Trophoblast cell (in vitro differentiated cells and primary cell): ENCODE data around the gene CHN2.

Source experiments
- DNase-seq, 2 donors: peaks; one replicate each; pipeline ENCODE4 v3.0.0-alpha.2; 2016
- H2AFZ ChIP-seq: 2 replicates; pipeline ENCODE4 v1.6.1; 2013; ENCODE audit warnings: low read length, moderate library complexity, mild to moderate bottlenecking; ENCODE audit not compliant: insufficient read depth, poor library complexity
- H2AK5ac ChIP-seq: 2 replicates; pipeline ENCODE4 v1.6.1; 2013; ENCODE audit warnings: mild to moderate bottlenecking, low read length
- H2BK120ac ChIP-seq: 2 replicates; pipeline ENCODE4 v1.6.1; 2013; ENCODE audit warnings: low read length, mild to moderate bottlenecking, moderate library complexity; ENCODE audit not compliant: insufficient read depth, poor library complexity
- H2BK12ac ChIP-seq: 2 replicates; pipeline ENCODE4 v1.6.1; 2013; ENCODE audit warnings: mild to moderate bottlenecking, low read length, moderate library complexity
- H2BK5ac ChIP-seq: 2 replicates; pipeline ENCODE4 v1.6.1; 2013; ENCODE audit warnings: low read length, low read depth, moderate library complexity, mild to moderate bottlenecking; ENCODE audit not compliant: poor library complexity
- H3K14ac ChIP-seq: 2 replicates; pipeline ENCODE4 v1.6.1; 2013; ENCODE audit warnings: mild to moderate bottlenecking, low read length
- H3K18ac ChIP-seq: 2 replicates; pipeline ENCODE4 v1.6.1; 2013; ENCODE audit warnings: mild to moderate bottlenecking, low read length
- H3K23ac ChIP-seq: 2 replicates; pipeline ENCODE4 v1.6.1; 2013; ENCODE audit warnings: low read length
- H3K27ac ChIP-seq: 2 replicates; pipeline ENCODE4 v1.5.1; 2013; ENCODE audit warnings: low read depth, mild to moderate bottlenecking, inconsistent platforms, low read length, moderate library complexity
- H3K27me3 ChIP-seq: 2 replicates; pipeline ENCODE4 v1.6.1; 2013; ENCODE audit warnings: inconsistent platforms, mild to moderate bottlenecking, low read length, moderate library complexity; ENCODE audit not compliant: insufficient read depth
- H3K36me3 ChIP-seq, 2 experiments: 1 replicate in 1 of 2; 2 replicates in 1 of 2; pipeline ENCODE4 v1.6.1; 2013; ENCODE audit warnings: low read length in 2 of 2, mild to moderate bottlenecking in 2 of 2, moderate library complexity in 1 of 2; ENCODE audit not compliant: insufficient read depth in 2 of 2, control insufficient read depth in 1 of 2
- H3K4ac ChIP-seq: 2 replicates; pipeline ENCODE4 v1.6.1; 2013; ENCODE audit warnings: low read depth, mild to moderate bottlenecking, low read length, moderate library complexity
- H3K4me1 ChIP-seq, 2 experiments: 1 replicate in 1 of 2; 2 replicates in 1 of 2; pipeline ENCODE4 v1.6.1; 2013; ENCODE audit warnings: low read length in 2 of 2, mild to moderate bottlenecking in 2 of 2, moderate library complexity in 1 of 2; ENCODE audit not compliant: insufficient read depth in 2 of 2, control insufficient read depth in 1 of 2
- H3K4me2 ChIP-seq: 2 replicates; pipeline ENCODE4 v1.6.1; 2013; ENCODE audit warnings: inconsistent platforms, mild to moderate bottlenecking, low read length, moderate library complexity
- H3K4me3 ChIP-seq: 2 replicates; pipeline ENCODE4 v1.5.1; 2013; ENCODE audit warnings: mild to moderate bottlenecking, low read depth, low read length, inconsistent platforms
- H3K79me1 ChIP-seq: one replicate; pipeline ENCODE4 v1.6.1; 2013; ENCODE audit warnings: low read length
- H3K79me2 ChIP-seq: 2 replicates; pipeline ENCODE4 v1.6.1; 2013; ENCODE audit warnings: low read length, mild to moderate bottlenecking; ENCODE audit not compliant: control insufficient read depth, insufficient read depth, poor library complexity
- H3K9ac ChIP-seq: 2 replicates; pipeline ENCODE4 v1.6.1; 2013; ENCODE audit warnings: mild to moderate bottlenecking, low read length
- H3K9me3 ChIP-seq: 2 replicates; pipeline ENCODE4 v1.6.1; 2013; ENCODE audit warnings: low read depth, mild to moderate bottlenecking, control low read depth, inconsistent platforms, low read length; ENCODE audit not compliant: insufficient read depth
- H4K12ac ChIP-seq: 2 replicates; pipeline ENCODE4 v1.6.1; 2013; ENCODE audit warnings: low read depth, mild to moderate bottlenecking, low read length, moderate library complexity
- H4K8ac ChIP-seq: 2 replicates; pipeline ENCODE4 v1.6.1; 2013; ENCODE audit warnings: low read depth, mild to moderate bottlenecking, low read length, moderate library complexity
- H4K91ac ChIP-seq: one replicate; pipeline ENCODE4 v1.6.1; 2013; ENCODE audit warnings: low read depth, mild to moderate bottlenecking, low read length, moderate library complexity
- WGBS: extraction: QIAGEN DNeasy Blood & Tissue Kit; methylation state at CpG from one replicate; pipeline ENCODE4 v1.1.7; 2013; ENCODE audit warnings: missing lambda C conversion rate; ENCODE audit not compliant: insufficient read length, insufficient coverage; ENCODE audit errors: extremely low coverage; 5-methylcytosine and 5-hydroxymethylcytosine counted together

CHN2 gene

GRCh38 chr7:29505931-29506330 lies 311.4 kb downstream of the CHN2 start:
- no peak for DNase-seq
- H2BK120ac ChIP-seq = no peak overlapping the region
- peaks cover 23 to 45% of the 10 kb centered on the region in 2 experiments for H3K36me3 ChIP-seq
- no peak overlapping the region for H4K12ac ChIP-seq
- H3K4ac ChIP-seq = no peak overlapping the region
- no peak overlapping the region for H3K4me2 ChIP-seq
- H2BK5ac ChIP-seq = no peak overlapping the region
- no peak overlapping the region for H4K8ac ChIP-seq
- no peaks in the 10 kb centered on the region for H3K9me3 ChIP-seq
- H3K23ac ChIP-seq = no peak overlapping the region
- H3K27me3 ChIP-seq = no peaks in the 10 kb centered on the region
- no peak overlapping the region for H3K4me3 ChIP-seq
- H4K91ac ChIP-seq = no peak overlapping the region
- no peak overlapping the region for H3K18ac ChIP-seq
- peaks cover 2% of the 10 kb centered on the region for H3K79me1 ChIP-seq
- H2AK5ac ChIP-seq = no peak overlapping the region
- no CpG with 5 or more reads among the region's 4 CpGs for WGBS
- H2AFZ ChIP-seq = no peak overlapping the region
- no peaks in the 10 kb centered on the region for H3K79me2 ChIP-seq
- no peak overlapping the region for H2BK12ac ChIP-seq
- H3K9ac ChIP-seq = no peak overlapping the region
- H3K27ac ChIP-seq = no peak overlapping the region
- no peaks in the 10 kb centered on the region for H3K4me1 ChIP-seq
- H3K14ac ChIP-seq = no peak overlapping the region

- H3K18ac ChIP-seq = no peak overlapping the region
- no CpG with 5 or more reads among the region's 5 CpGs for WGBS
- no peak overlapping the region for H3K4ac ChIP-seq
- H3K36me3 ChIP-seq = peaks cover 28 to 39% of the 10 kb centered on the region in 2 experiments
- H3K27me3 ChIP-seq = no peaks in the 10 kb centered on the region
- H3K14ac ChIP-seq = no peak overlapping the region
- no peaks in the 10 kb centered on the region for H3K79me2 ChIP-seq
- H2BK120ac ChIP-seq = no peak overlapping the region
- H2AK5ac ChIP-seq = no peak overlapping the region
- H3K27ac ChIP-seq = no peak overlapping the region
- no peak overlapping the region for H3K4me2 ChIP-seq
- H3K4me1 ChIP-seq = peaks cover 0 to 2% of the 10 kb centered on the region in 2 experiments
- no peak overlapping the region for H2BK5ac ChIP-seq
- H3K9ac ChIP-seq = no peak overlapping the region
- H4K91ac ChIP-seq = no peak overlapping the region
- no peak overlapping the region for H2BK12ac ChIP-seq
- no peak overlapping the region for H4K12ac ChIP-seq
- no peak overlapping the region for H3K4me3 ChIP-seq
- H2AFZ ChIP-seq = no peak overlapping the region
- DNase-seq = no peak
- no peak overlapping the region for H4K8ac ChIP-seq
- no peak overlapping the region for H3K23ac ChIP-seq
- H3K9me3 ChIP-seq = no peaks in the 10 kb centered on the region
- H3K79me1 ChIP-seq = peaks cover 2% of the 10 kb centered on the region
These were observed 314.0 kb downstream of the CHN2 start for GRCh38 chr7:29508608-29509007.

GRCh38 chr7:29510028-29510427 lies 315.5 kb downstream of the CHN2 start:
- H3K36me3 ChIP-seq = peaks cover 32 to 42% of the 10 kb centered on the region in 2 experiments
- no CpG with 5 or more reads among the region's 4 CpGs for WGBS
- no peak overlapping the region for H3K27ac ChIP-seq
- H3K4me1 ChIP-seq = peaks cover 0 to 2% of the 10 kb centered on the region in 2 experiments
- H3K9ac ChIP-seq = no peak overlapping the region
- H3K79me1 ChIP-seq = peaks cover 2% of the 10 kb centered on the region
- no peak overlapping the region for H2BK120ac ChIP-seq
- no peak overlapping the region for H4K91ac ChIP-seq
- no peak overlapping the region for H3K4ac ChIP-seq
- no peak overlapping the region for H3K4me2 ChIP-seq
- no peak overlapping the region for H2AFZ ChIP-seq
- H4K8ac ChIP-seq = peak overlapping the region; percentile 12
- no peak overlapping the region for H2AK5ac ChIP-seq
- H3K18ac ChIP-seq = no peak overlapping the region
- H4K12ac ChIP-seq = no peak overlapping the region
- H3K27me3 ChIP-seq = no peaks in the 10 kb centered on the region
- H2BK12ac ChIP-seq = no peak overlapping the region
- no peaks in the 10 kb centered on the region for H3K79me2 ChIP-seq
- H3K9me3 ChIP-seq = no peaks in the 10 kb centered on the region
- no peak overlapping the region for H2BK5ac ChIP-seq
- DNase-seq = peak; percentile 67 to 84
- H3K4me3 ChIP-seq = no peak overlapping the region
- H3K23ac ChIP-seq = no peak overlapping the region
- no peak overlapping the region for H3K14ac ChIP-seq

- WGBS = no CpG with 5 or more reads among the region's 1 CpG
- no peak overlapping the region for H3K4me2 ChIP-seq
These were observed 316.8 kb downstream of the CHN2 start for GRCh38 chr7:29511337-29511736.

More at GRCh38 chr7:29511337-29511736, 316.8 kb downstream of the CHN2 start:
- no peaks in the 10 kb centered on the region for H3K9me3 ChIP-seq
- H3K79me1 ChIP-seq = peaks cover 2% of the 10 kb centered on the region
- H2BK120ac ChIP-seq = no peak overlapping the region
- no peak overlapping the region for H4K91ac ChIP-seq
- H4K8ac ChIP-seq = no peak overlapping the region
- no peak overlapping the region for H2BK12ac ChIP-seq
- H3K79me2 ChIP-seq = no peaks in the 10 kb centered on the region
- H3K18ac ChIP-seq = no peak overlapping the region
- peaks cover 0 to 5% of the 10 kb centered on the region in 2 experiments for H3K4me1 ChIP-seq
- DNase-seq = no peak
- no peak overlapping the region for H4K12ac ChIP-seq
- no peak overlapping the region for H3K27ac ChIP-seq
- H3K14ac ChIP-seq = no peak overlapping the region
- H2BK5ac ChIP-seq = no peak overlapping the region
- H2AK5ac ChIP-seq = no peak overlapping the region
- peaks cover 29 to 47% of the 10 kb centered on the region in 2 experiments for H3K36me3 ChIP-seq
- H3K4ac ChIP-seq = no peak overlapping the region
- no peak overlapping the region for H3K23ac ChIP-seq
- H2AFZ ChIP-seq = no peak overlapping the region
- no peak overlapping the region for H3K4me3 ChIP-seq
- H3K9ac ChIP-seq = no peak overlapping the region
- no peaks in the 10 kb centered on the region for H3K27me3 ChIP-seq
